GM18508 (cell line): ENCODE results near the gene KCNJ1.

ENCODE experiments used
- ATAC-seq: cut with Tn5 transposase; IDR thresholded peaks from one replicate; pipeline ENCODE4 v1.9.1; 2021; ENCODE audit warnings: moderate number of reproducible peaks; ENCODE audit not compliant: insufficient read depth, unreplicated experiment

Gene KCNJ1

GRCh38 chr11:128902515-128903066 is 35.5 kb upstream of the KCNJ1 start:
- ATAC-seq, result no peak

- no peak for ATAC-seq
These were observed 34.8 kb upstream of the KCNJ1 start for GRCh38 chr11:128901653-128902514.

- ATAC-seq, result no peak
These were observed 33.4 kb upstream of the KCNJ1 start for GRCh38 chr11:128900468-128900867.

- ATAC-seq, result no peak
These were observed 31.7 kb upstream of the KCNJ1 start for GRCh38 chr11:128898580-128899344.

- ATAC-seq, result no peak
These were observed 30.7 kb upstream of the KCNJ1 start for GRCh38 chr11:128897826-128898225.

GRCh38 chr11:128896356-128896755 is 29.3 kb upstream of the KCNJ1 start:
- ATAC-seq, result no peak

- no peak for ATAC-seq
These were observed 28.4 kb upstream of the KCNJ1 start for GRCh38 chr11:128895526-128895925.

GRCh38 chr11:128894685-128895084 is 27.6 kb upstream of the KCNJ1 start:
- ATAC-seq, result no peak

GRCh38 chr11:128894286-128894681 is 27.2 kb upstream of the KCNJ1 start:
- ATAC-seq, result no peak

- ATAC-seq, result no peak
These were observed 26.6 kb upstream of the KCNJ1 start for GRCh38 chr11:128893578-128894285.

- ATAC-seq, result no peak
These were observed 25.9 kb upstream of the KCNJ1 start for GRCh38 chr11:128892866-128893565.

- ATAC-seq, result no peak
These were observed 24.9 kb upstream of the KCNJ1 start for GRCh38 chr11:128891913-128892398.

- ATAC-seq, result no peak
These were observed 23.7 kb upstream of the KCNJ1 start, which contains the start of gene KCNJ5 for GRCh38 chr11:128890543-128891368. KCNJ5 (plus strand) TSS chr11:128891356; CDS start chr11:128911274, 19,918 bp downstream.

GRCh38 chr11:128890216-128890542 is 23.1 kb upstream of the KCNJ1 start:
- ATAC-seq, result no peak

GRCh38 chr11:128889657-128890213 is 22.6 kb upstream of the KCNJ1 start:
- no peak for ATAC-seq

- no peak for ATAC-seq
These were observed 21.2 kb upstream of the KCNJ1 start for GRCh38 chr11:128888034-128888985.

GRCh38 chr11:128886406-128887124 is 19.5 kb upstream of the KCNJ1 start:
- ATAC-seq, result no peak
